Stimulated activated CD4-positive, alpha-beta T cell treated with anti-CD3 and anti-CD28 coated beads, Interleukin-1b, Interleukin-23, amount 100 ng/mL, for 24 hours (primary cell): ENCODE data around the gene CCDC57.

Source experiments
- DNase-seq, 4 experiments: peaks; one replicate each; pipeline ENCODE4 v3.0.0-alpha.2; 2020; ENCODE audit warnings: low read depth in 4 of 4, low spot score in 1 of 4

The CCDC57 gene

GRCh38 chr17:82246365-82247181 is 33.9 kb upstream of the CCDC57 start:
- no peak for DNase-seq

GRCh38 chr17:82246040-82246364 is 33.4 kb upstream of the CCDC57 start:
- DNase-seq, result no peak

DNA sequence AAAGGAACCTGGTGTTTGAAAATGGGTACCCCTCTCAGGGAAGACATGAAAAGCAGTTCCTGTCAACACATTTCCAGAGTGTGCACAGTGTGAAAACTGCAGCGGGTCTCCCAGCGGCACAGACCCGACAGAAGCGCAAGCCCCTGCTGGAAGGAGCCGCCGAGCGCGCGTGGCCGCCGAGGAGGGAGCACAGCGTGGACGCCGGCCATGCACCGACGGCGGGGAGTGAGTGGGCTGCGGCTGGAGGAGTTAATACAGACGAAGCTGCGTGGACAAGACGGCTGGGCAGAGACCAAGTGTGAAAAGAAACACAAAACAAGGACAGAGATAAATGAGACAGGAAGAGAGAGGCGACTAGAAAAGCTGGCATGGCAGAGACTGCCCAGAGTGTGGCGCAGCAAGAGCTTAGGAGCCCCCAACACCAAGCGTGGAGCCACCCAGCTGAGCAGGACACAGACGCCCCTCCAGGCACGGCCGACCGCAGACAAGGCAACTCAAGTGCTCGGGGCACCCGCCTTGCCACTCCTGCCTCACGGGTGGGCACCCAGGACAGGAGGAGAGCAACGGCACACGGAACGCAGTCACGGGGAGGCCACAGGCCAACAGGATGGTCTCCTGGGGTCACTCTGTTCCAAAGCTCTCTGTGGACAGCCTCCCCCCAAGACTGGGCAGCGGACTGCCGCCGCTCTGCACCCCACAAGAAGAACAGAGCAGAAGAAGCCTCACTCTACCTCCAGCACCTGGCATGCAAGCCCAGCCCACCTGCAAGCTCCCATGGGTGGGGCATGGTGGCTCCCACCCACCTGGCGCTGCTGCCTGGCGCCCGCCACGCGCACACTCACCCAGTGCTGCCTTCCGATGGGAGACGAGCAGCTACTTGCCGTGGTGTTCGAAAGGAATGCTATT is 32.7 kb upstream of the CCDC57 start:
- DNase-seq, result no peak

GRCh38 chr17:82244413-82245133 is 31.9 kb upstream of the CCDC57 start:
- DNase-seq, result no peak

GRCh38 chr17:82243648-82244412 is 31.2 kb upstream of the CCDC57 start:
- DNase-seq, result no peak

DNA sequence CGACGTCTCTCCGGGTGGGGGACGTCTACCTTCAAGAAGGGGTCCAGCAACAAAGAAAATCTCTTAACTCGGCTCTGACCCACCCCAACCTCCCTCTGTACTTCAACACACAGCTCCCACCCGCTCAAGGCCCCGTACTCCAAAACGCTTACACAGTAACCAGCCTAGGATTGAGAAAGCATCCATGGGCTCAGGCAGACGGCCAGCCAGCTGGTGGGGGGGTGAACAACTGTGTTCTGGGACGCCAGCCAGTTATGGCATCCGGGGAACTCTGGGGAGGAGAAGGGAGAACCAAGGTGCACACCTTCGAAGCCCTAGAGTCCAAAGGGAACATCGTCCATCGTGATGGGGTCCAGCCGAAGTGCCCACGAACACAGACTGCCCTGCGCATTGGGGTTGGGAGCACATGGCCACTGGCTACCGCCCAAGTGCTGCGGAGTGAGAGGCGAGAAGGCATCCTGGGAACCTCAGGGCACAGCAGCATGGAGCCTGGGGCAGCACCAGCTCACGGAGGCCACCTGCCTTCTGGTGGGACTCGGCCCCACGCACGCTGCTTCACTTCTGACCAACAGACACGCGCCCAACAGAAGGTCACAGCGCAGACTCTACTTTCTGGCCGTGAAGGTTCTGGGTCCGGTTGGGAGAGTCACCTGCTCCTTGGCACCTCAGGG is 30.5 kb upstream of the CCDC57 start:
- no peak for DNase-seq

- no peak for DNase-seq
Measured at GRCh38 chr17:82242698-82242976, 30.0 kb upstream of the CCDC57 start.

DNA sequence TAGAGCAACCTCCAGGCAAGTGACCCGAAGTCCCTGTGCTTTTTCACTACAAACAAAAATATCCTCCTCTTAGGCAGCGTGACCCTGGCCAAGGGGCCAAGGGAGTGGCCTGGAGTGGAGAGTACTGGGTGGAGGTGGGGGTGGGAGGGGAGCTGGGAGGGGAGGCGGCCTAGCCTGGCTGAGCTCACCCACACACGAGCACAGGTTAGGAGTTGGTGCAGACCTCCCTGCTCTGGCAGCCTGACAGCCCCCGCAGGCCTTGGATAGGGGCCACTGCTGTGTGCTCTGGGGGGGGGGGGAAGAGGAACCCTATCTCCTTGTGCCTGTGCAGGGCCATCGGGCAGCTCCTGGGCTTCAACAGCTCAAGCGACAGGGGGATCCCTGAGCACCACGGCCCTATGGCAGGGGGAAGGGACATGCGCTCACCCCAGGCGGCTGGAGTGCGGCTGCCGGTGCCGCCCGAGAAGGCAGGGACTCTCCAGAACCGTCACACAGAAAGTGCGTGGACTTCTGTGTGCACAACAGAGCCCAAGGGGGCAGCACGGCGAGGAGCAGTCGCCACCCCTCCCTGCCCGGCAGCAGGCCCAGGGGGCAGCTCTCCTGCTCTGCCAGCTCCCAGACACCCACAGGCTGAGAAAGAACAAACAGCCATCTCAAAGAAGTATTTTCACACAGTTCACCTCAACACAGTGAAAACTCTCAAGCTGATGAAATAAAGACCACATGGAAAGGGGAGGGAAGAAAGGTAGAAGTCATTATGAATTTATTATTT is 29.5 kb upstream of the CCDC57 start:
- no peak for DNase-seq

DNA sequence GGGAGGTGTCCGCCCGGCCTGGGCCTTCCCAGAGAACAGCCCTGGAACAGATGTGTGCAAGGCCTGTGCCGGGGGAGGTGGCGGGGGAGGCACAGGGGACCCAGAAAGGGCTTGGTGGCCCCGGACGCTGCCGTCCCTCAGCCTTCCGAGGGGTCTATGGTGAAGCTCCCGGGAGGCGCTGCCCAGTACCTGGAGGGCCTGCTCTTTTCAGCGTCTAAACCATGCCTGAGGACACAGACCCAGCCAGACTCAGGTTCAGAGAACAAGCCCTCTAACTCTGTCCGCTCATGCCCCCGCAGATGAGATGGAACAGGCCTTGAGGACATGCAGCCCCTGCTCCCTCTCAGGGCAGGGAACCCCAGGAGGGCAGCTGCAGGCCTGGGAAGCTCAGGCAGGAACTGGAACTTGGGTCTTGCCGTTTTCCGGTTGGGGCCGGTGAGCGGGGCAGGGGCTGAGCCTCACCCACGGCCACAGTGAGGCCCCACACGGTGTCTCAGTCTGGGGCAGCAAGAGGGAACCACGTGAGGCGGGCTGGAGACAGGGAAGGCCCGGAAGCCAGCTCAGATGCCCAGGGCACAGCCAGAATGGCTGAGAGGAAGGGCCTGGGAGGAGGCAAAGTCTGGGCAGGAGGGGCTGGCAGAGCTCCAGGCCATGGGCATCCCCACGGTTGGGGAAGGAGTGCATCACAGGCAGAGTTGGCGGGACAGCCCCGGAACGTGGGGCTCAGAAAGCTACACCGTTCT is 28.7 kb upstream of the CCDC57 start:
- DNase-seq, result no peak

DNA sequence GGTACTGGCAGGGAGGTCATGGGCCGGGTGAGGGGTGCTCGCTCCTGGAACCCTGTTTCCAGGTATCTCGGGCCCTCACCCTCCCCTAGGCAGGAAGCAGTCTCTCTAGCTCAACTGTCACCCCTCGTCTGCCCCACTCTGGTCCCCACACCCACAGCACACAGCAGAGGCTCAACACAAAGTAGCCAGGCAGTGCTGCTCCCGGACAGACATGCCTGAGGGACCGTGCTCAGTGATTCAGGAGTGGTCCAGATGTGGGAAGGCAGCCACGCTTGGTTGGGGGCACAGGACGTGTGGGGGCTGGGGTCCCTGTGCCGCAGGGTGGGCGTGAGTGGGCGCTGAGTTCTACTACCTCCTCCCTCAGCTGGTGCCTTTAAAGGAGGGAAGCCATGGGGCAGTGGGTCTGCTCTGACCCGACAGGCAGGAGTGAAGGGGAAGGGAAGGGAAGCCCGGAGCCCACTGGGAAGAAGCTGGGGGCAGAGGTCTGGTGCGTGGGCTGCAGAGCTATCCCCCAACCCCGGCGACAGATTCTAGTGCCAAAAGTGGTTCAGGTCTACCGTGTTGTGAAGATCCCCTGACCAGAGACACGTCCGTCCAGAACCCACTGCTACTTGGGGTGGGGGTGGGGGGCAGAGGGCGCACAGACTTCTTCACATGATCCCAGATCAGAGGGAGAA is 28.0 kb upstream of the CCDC57 start:
- no peak for DNase-seq

DNA sequence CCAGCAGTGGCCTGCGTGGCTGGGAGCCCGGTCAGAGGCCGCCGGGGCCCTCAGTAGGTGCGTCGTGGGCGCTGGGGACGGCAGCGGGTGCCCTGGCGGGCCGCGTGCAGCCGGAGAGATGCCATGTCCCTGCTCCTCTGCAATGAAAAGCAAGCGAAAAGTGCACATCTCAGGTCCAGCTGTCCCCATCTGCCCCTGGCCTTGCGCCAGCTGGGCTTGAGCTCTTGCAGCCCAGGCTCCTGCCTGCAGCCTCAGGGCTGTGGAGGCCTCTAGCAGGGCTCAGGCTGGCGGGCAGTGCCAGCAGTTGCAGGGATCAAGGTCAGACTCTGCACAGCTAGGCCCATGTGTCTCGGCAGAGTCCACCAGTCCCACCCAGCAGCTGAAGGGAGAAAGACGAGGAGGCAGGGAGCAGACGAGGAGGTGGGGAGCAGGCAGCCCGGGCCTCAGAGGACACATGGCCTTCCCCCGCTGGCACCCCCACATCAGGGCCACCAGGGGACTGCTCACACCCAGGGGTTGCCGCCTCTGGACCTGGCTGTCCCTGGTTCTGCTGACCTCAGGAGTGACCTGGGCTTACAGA is 27.4 kb upstream of the CCDC57 start:
- DNase-seq, result no peak

DNA sequence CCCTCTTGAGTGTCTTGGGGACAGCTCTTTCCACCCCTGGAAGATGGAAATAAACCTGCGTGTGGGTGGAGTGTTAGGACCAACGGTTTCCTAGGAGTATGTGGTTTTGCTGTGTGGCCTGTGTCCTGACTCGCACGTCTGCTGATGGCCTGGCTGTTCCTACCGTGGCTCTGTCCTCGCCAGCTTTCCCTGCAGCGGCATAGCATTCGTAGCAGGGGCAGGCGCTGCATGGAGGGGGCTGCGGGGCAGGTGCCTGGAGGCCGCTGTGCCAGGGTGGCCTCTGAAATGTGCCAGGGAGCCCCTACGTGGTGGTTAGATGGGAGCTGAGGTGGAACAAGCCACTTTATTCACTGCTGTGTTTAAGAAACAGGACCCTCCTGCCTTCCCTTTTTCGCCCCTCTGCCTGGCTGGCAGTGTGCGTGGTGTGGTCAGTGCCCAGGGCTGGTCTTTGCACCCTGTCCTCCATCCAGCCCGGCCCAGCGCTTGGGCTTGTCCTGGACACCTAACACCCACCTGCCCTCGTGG is 26.8 kb upstream of the CCDC57 start:
- no peak for DNase-seq

GRCh38 chr17:82238472-82239201 is 26.0 kb upstream of the CCDC57 start:
- DNase-seq, result peak in 2 of 4 experiments; percentile 52 to 70

- no peak for DNase-seq
Measured at GRCh38 chr17:82237746-82238471, 25.3 kb upstream of the CCDC57 start.

- DNase-seq, result no peak
Measured at GRCh38 chr17:82237083-82237745, 24.6 kb upstream of the CCDC57 start.
